Prostate gland (tissue), 2 donors: Measurements from ENCODE around the gene CAMKK1.

Experiments
- POLR2A ChIP-seq: fragments of 450-650 bp; IDR thresholded peaks from one replicate; pipeline ENCODE4 v1.6.1; 2016; ENCODE audit warnings: antibody characterized with exemption, mild to moderate bottlenecking
- TF ChIP-seq, protein P1 (sequence below), 4 experiments: fragments of 200-600 bp in 2 of 4; fragments of 450-650 bp in 2 of 4; sonication (generic) in 2 of 4; IDR thresholded peaks; 1 replicate in 3 of 4; 2 replicates in 1 of 4; pipeline ENCODE4 v1.5.1; 2016 to 2019; ENCODE audit warnings: antibody characterized with exemption in 4 of 4, mild to moderate bottlenecking in 2 of 4, moderate library complexity in 2 of 4

DNA sequence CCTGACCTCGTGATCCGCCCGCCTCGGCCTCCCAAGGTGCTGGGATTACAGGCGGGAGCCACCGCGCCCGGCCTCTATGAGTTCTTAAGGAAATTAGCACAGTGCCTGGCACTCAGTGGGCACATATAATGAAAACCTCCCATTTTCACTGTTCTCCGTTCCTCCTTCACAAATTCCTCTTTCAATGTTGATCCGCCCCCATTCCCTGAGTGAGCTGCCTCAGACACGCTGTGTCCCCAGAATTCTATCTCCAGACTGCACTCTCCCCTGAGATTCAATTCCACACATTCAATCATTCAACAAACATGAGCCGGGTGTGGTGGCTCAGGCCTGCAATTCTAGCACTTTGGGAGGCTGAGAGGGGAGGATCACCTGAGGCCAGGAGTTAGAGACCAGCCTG, 16.4 kb upstream of the CAMKK1 start:
- TF ChIP-seq, protein P1, sequence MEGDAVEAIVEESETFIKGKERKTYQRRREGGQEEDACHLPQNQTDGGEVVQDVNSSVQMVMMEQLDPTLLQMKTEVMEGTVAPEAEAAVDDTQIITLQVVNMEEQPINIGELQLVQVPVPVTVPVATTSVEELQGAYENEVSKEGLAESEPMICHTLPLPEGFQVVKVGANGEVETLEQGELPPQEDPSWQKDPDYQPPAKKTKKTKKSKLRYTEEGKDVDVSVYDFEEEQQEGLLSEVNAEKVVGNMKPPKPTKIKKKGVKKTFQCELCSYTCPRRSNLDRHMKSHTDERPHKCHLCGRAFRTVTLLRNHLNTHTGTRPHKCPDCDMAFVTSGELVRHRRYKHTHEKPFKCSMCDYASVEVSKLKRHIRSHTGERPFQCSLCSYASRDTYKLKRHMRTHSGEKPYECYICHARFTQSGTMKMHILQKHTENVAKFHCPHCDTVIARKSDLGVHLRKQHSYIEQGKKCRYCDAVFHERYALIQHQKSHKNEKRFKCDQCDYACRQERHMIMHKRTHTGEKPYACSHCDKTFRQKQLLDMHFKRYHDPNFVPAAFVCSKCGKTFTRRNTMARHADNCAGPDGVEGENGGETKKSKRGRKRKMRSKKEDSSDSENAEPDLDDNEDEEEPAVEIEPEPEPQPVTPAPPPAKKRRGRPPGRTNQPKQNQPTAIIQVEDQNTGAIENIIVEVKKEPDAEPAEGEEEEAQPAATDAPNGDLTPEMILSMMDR (IDR thresholded peaks at IDR 0.05) = no peak
- no peak for TF ChIP-seq POLR2A
